ENCODE results near the gene CDH11. TPM values are rescaled to one million over a fixed set of nuclear protein-coding genes. Genes with fewer than 3 reads are reported as not detected.
A peak's percentile ranks its signal among the peaks of the same experiment; 100 is the strongest.

Gene CDH11
- total and polyA plus RNA-seq, 2 donors (not counting 1 experiment from before 2014, with no cell fraction given): 220 to 335 TPM

GRCh38 chr16:65113441-65113840 lies 8.4 kb downstream of the CDH11 start:
- DNase-seq (ENCODE audit: low read depth in 2 of 2): no peak
- Histone ChIP-seq H2AFZ (ENCODE audit: low read length) (no peak overlapping the region), H3K4me3 (replicated peaks in 1 of 4; ENCODE audit: control extremely low read depth in 1 of 4, insufficient read depth in 1 of 4, low read depth in 3 of 4, low read length in 4 of 4) (no peak overlapping the region), H3K4me2 (ENCODE audit: extremely low read depth, insufficient read depth, low read length) (peak overlapping the region; percentile 13), H3K9ac (ENCODE audit: insufficient read depth, low read length) (no peak overlapping the region), H3K4me1 (ENCODE audit: control insufficient read depth, extremely low read depth, insufficient read depth, low read length) (peaks cover 6% of the 10 kb centered on the region), H3K27ac (ENCODE audit: insufficient read depth, low read length) (no peak overlapping the region), H3K36me3 (ENCODE audit: control insufficient read depth, insufficient read depth, low read length) (peaks cover 3% of the 10 kb centered on the region), H3K79me2 (ENCODE audit: control insufficient read depth, insufficient read depth, low read length) (peaks cover 95% of the 10 kb centered on the region), H3K9me3 (ENCODE audit: control insufficient read depth, insufficient read depth, low read depth, low read length) (no peaks in the 10 kb centered on the region), H4K20me1 (ENCODE audit: control insufficient read depth, extremely low read depth, insufficient read depth, low read length) (peaks cover 3% of the 10 kb centered on the region), H3K27me3 (ENCODE audit: control insufficient read depth, insufficient read depth, low read length) (no peaks in the 10 kb centered on the region)
- TF ChIP-seq CTCF (conservative IDR thresholded peaks at IDR 0.05 in 1 of 2, IDR thresholded peaks at IDR 0.05 in 1 of 2; ENCODE audit: low read depth in 1 of 2, low read length in 2 of 2): no peak
- no peak for TF ChIP-seq EZH2 (IDR thresholded peaks at IDR 0.05; ENCODE audit: low read length, missing control alignments)

GRCh38 chr16:65111306-65111705 lies 10.6 kb downstream of the CDH11 start:
- DNase-seq (ENCODE audit: low read depth in 2 of 2): no peak
- no peak overlapping the region for H2AFZ ChIP-seq (ENCODE audit: low read length)
- H3K4me1 ChIP-seq (ENCODE audit: control insufficient read depth, extremely low read depth, insufficient read depth, low read length): no peaks in the 10 kb centered on the region
- no peak overlapping the region for H3K4me2 ChIP-seq (ENCODE audit: extremely low read depth, insufficient read depth, low read length)
- peaks cover 3% of the 10 kb centered on the region for H4K20me1 ChIP-seq (ENCODE audit: control insufficient read depth, extremely low read depth, insufficient read depth, low read length)
- no peak overlapping the region for H3K9ac ChIP-seq (ENCODE audit: insufficient read depth, low read length)
- no peak overlapping the region for H3K27ac ChIP-seq (ENCODE audit: insufficient read depth, low read length)
- TF ChIP-seq CTCF (conservative IDR thresholded peaks at IDR 0.05 in 1 of 2, IDR thresholded peaks at IDR 0.05 in 1 of 2; ENCODE audit: low read depth in 1 of 2, low read length in 2 of 2): no peak
- no peak for TF ChIP-seq EZH2 (IDR thresholded peaks at IDR 0.05; ENCODE audit: low read length, missing control alignments)
- H3K27me3 ChIP-seq (ENCODE audit: control insufficient read depth, insufficient read depth, low read length): no peaks in the 10 kb centered on the region
- peaks cover 5% of the 10 kb centered on the region for H3K36me3 ChIP-seq (ENCODE audit: control insufficient read depth, insufficient read depth, low read length)
- no peak overlapping the region for H3K4me3 ChIP-seq (replicated peaks in 1 of 4; ENCODE audit: control extremely low read depth in 1 of 4, insufficient read depth in 1 of 4, low read depth in 3 of 4, low read length in 4 of 4)
- H3K9me3 ChIP-seq (ENCODE audit: control insufficient read depth, insufficient read depth, low read depth, low read length): no peaks in the 10 kb centered on the region
- peaks cover 90% of the 10 kb centered on the region for H3K79me2 ChIP-seq (ENCODE audit: control insufficient read depth, insufficient read depth, low read length)

- H3K4me3 ChIP-seq (replicated peaks in 1 of 4; ENCODE audit: control extremely low read depth in 1 of 4, insufficient read depth in 1 of 4, low read depth in 3 of 4, low read length in 4 of 4): no peak overlapping the region
- peaks cover 80% of the 10 kb centered on the region for H3K79me2 ChIP-seq (ENCODE audit: control insufficient read depth, insufficient read depth, low read length)
- no peak for TF ChIP-seq CTCF (conservative IDR thresholded peaks at IDR 0.05 in 1 of 2, IDR thresholded peaks at IDR 0.05 in 1 of 2; ENCODE audit: low read depth in 1 of 2, low read length in 2 of 2)
- no peak for TF ChIP-seq EZH2 (IDR thresholded peaks at IDR 0.05; ENCODE audit: low read length, missing control alignments)
- no peak overlapping the region for H3K4me2 ChIP-seq (ENCODE audit: extremely low read depth, insufficient read depth, low read length)
- DNase-seq (ENCODE audit: low read depth in 2 of 2): peak; percentile 21 to 59
- H3K9ac ChIP-seq (ENCODE audit: insufficient read depth, low read length): no peak overlapping the region
- no peaks in the 10 kb centered on the region for H3K27me3 ChIP-seq (ENCODE audit: control insufficient read depth, insufficient read depth, low read length)
- H3K9me3 ChIP-seq (ENCODE audit: control insufficient read depth, insufficient read depth, low read depth, low read length): no peaks in the 10 kb centered on the region
- peaks cover 4% of the 10 kb centered on the region for H3K4me1 ChIP-seq (ENCODE audit: control insufficient read depth, extremely low read depth, insufficient read depth, low read length)
- H4K20me1 ChIP-seq (ENCODE audit: control insufficient read depth, extremely low read depth, insufficient read depth, low read length): no peaks in the 10 kb centered on the region
- H3K36me3 ChIP-seq (ENCODE audit: control insufficient read depth, insufficient read depth, low read length): peaks cover 2% of the 10 kb centered on the region
- no peak overlapping the region for H3K27ac ChIP-seq (ENCODE audit: insufficient read depth, low read length)
- H2AFZ ChIP-seq (ENCODE audit: low read length): no peak overlapping the region
Observed at GRCh38 chr16:65106757-65107156, 15.1 kb downstream of the CDH11 start.
